ENCODE results near the gene OR2V1. TPM values are rescaled to one million over a fixed set of nuclear protein-coding genes. Genes with fewer than 3 reads are reported as not detected.

The OR2V1 gene
- total RNA-seq, 1 donor from 2014 or later, result not detected

- DNase-seq (no peak), ATAC-seq (no peak)
- no peak overlapping the region for H3K4me3 ChIP-seq
- intact Hi-C loops (cut with DNase I), result no loop called here
- H3K36me3 ChIP-seq, result no peaks in the 10 kb centered on the region
- TF ChIP-seq CTCF (IDR thresholded peaks at IDR 0.05), result no peak
- no peaks in the 10 kb centered on the region for H3K9me3 ChIP-seq
- H3K27ac ChIP-seq, result no peak overlapping the region
- H3K27me3 ChIP-seq, result peaks cover 5% of the 10 kb centered on the region
- no peaks in the 10 kb centered on the region for H3K4me1 ChIP-seq
Observed at GRCh38 chr5:181076920-181077319, 54.0 kb downstream of the OR2V1 start.

Other genes starting within 250 kb of the OR2V1 start
- 4.5 TPM for gene BTNL8, start 232.0 kb downstream of the OR2V1 start, total RNA-seq
- gene BTNL3, start 142.3 kb downstream of the OR2V1 start, total RNA-seq, result not detected
- gene BTNL9, start 90.9 kb downstream of the OR2V1 start, total RNA-seq, result 99.8 TPM
- gene OR2V2, start 16.4 kb upstream of the OR2V1 start, total RNA-seq, result not detected
- gene TRIM7, start 74.0 kb upstream of the OR2V1 start, total RNA-seq, result 4.9 TPM
- gene TRIM41, start 92.1 kb upstream of the OR2V1 start, total RNA-seq, result 26.9 TPM
- gene RACK1, start 112.7 kb upstream of the OR2V1 start, total RNA-seq, result 1,155 TPM
- gene TRIM52, start 130.0 kb upstream of the OR2V1 start, total RNA-seq, result 16.3 TPM
- gene OR4F3, start 236.1 kb upstream of the OR2V1 start, total RNA-seq, result not detected